Measurements from ENCODE around the gene PIGS.

PIGS gene

GRCh38 chr17:28552176-28552999 lies 18.9 kb downstream of the PIGS start, which contains the start of gene UNC119:
TSS of gene UNC119 (minus strand) at chr17:28552624. CDS start at chr17:28552557, 67 bp downstream.
- Histone ChIP-seq H3K36me3 (ENCODE audit: insufficient read depth, low read length) (peaks cover 34% of the 10 kb centered on the region), H3K27me3 (ENCODE audit: insufficient read depth, low read length) (no peaks in the 10 kb centered on the region), H3K4me3 (ENCODE audit: low read length) (peak within 1 kb of the TSS; percentile 82), H3K9me3 (ENCODE audit: low read length) (no peaks in the 10 kb centered on the region), H2AFZ (ENCODE audit: low read depth, low read length) (peak within 1 kb of the TSS; percentile 64), H3K4me1 (ENCODE audit: insufficient read depth, low read length) (peaks cover 12% of the 10 kb centered on the region)

- H2AFZ ChIP-seq (ENCODE audit: low read depth, low read length): no peak overlapping the region
- peak overlapping the region; percentile 82 for H3K4me3 ChIP-seq (ENCODE audit: low read length)
- H3K4me1 ChIP-seq (ENCODE audit: insufficient read depth, low read length): peaks cover 12% of the 10 kb centered on the region
- H3K36me3 ChIP-seq (ENCODE audit: insufficient read depth, low read length): peaks cover 33% of the 10 kb centered on the region
- H3K27me3 ChIP-seq (ENCODE audit: insufficient read depth, low read length): no peaks in the 10 kb centered on the region
- H3K9me3 ChIP-seq (ENCODE audit: low read length): no peaks in the 10 kb centered on the region
Measured at GRCh38 chr17:28551421-28552175, 19.7 kb downstream of the PIGS start.

- H3K4me1 ChIP-seq (ENCODE audit: insufficient read depth, low read length): peaks cover 12% of the 10 kb centered on the region
- H3K4me3 ChIP-seq (ENCODE audit: low read length): no peak overlapping the region
- no peaks in the 10 kb centered on the region for H3K27me3 ChIP-seq (ENCODE audit: insufficient read depth, low read length)
- no peak overlapping the region for H2AFZ ChIP-seq (ENCODE audit: low read depth, low read length)
- no peaks in the 10 kb centered on the region for H3K9me3 ChIP-seq (ENCODE audit: low read length)
- H3K36me3 ChIP-seq (ENCODE audit: insufficient read depth, low read length): peaks cover 26% of the 10 kb centered on the region
Measured at GRCh38 chr17:28550858-28551257, 20.5 kb downstream of the PIGS start.

- Histone ChIP-seq H3K9me3 (ENCODE audit: low read length) (no peaks in the 10 kb centered on the region), H2AFZ (ENCODE audit: low read depth, low read length) (no peak overlapping the region), H3K36me3 (ENCODE audit: insufficient read depth, low read length) (peaks cover 21% of the 10 kb centered on the region), H3K4me1 (ENCODE audit: insufficient read depth, low read length) (peaks cover 12% of the 10 kb centered on the region), H3K27me3 (ENCODE audit: insufficient read depth, low read length) (no peaks in the 10 kb centered on the region), H3K4me3 (ENCODE audit: low read length) (no peak overlapping the region)
Measured at GRCh38 chr17:28549236-28550132, 21.8 kb downstream of the PIGS start.

- H3K4me1 ChIP-seq (ENCODE audit: insufficient read depth, low read length): peaks cover 12% of the 10 kb centered on the region
- H3K36me3 ChIP-seq (ENCODE audit: insufficient read depth, low read length): peaks cover 12% of the 10 kb centered on the region
- no peaks in the 10 kb centered on the region for H3K9me3 ChIP-seq (ENCODE audit: low read length)
- H3K27me3 ChIP-seq (ENCODE audit: insufficient read depth, low read length): no peaks in the 10 kb centered on the region
- H3K4me3 ChIP-seq (ENCODE audit: low read length): no peak overlapping the region
- H2AFZ ChIP-seq (ENCODE audit: low read depth, low read length): no peak overlapping the region
Measured at GRCh38 chr17:28548417-28549130, 22.8 kb downstream of the PIGS start.

- no peaks in the 10 kb centered on the region for H3K9me3 ChIP-seq (ENCODE audit: low read length)
- H3K4me3 ChIP-seq (ENCODE audit: low read length): no peak overlapping the region
- H2AFZ ChIP-seq (ENCODE audit: low read depth, low read length): no peak overlapping the region
- H3K36me3 ChIP-seq (ENCODE audit: insufficient read depth, low read length): peaks cover 11% of the 10 kb centered on the region
- no peaks in the 10 kb centered on the region for H3K27me3 ChIP-seq (ENCODE audit: insufficient read depth, low read length)
- H3K4me1 ChIP-seq (ENCODE audit: insufficient read depth, low read length): peaks cover 12% of the 10 kb centered on the region
Measured at GRCh38 chr17:28547623-28548416, 23.5 kb downstream of the PIGS start.

GRCh38 chr17:28547096-28547622 lies 24.2 kb downstream of the PIGS start:
- H3K9me3 ChIP-seq (ENCODE audit: low read length): no peaks in the 10 kb centered on the region
- H3K36me3 ChIP-seq (ENCODE audit: insufficient read depth, low read length): peaks cover 11% of the 10 kb centered on the region
- H3K4me3 ChIP-seq (ENCODE audit: low read length): no peak overlapping the region
- no peak overlapping the region for H2AFZ ChIP-seq (ENCODE audit: low read depth, low read length)
- H3K27me3 ChIP-seq (ENCODE audit: insufficient read depth, low read length): no peaks in the 10 kb centered on the region
- H3K4me1 ChIP-seq (ENCODE audit: insufficient read depth, low read length): peaks cover 12% of the 10 kb centered on the region

GRCh38 chr17:28545787-28546415 lies 25.4 kb downstream of the PIGS start:
- Histone ChIP-seq H3K36me3 (ENCODE audit: insufficient read depth, low read length) (peaks cover 11% of the 10 kb centered on the region), H3K27me3 (ENCODE audit: insufficient read depth, low read length) (no peaks in the 10 kb centered on the region), H3K9me3 (ENCODE audit: low read length) (no peaks in the 10 kb centered on the region), H3K4me3 (ENCODE audit: low read length) (no peak overlapping the region), H3K4me1 (ENCODE audit: insufficient read depth, low read length) (peaks cover 2% of the 10 kb centered on the region), H2AFZ (ENCODE audit: low read depth, low read length) (no peak overlapping the region)

GRCh38 chr17:28545141-28545503 lies 26.2 kb downstream of the PIGS start:
- H3K36me3 ChIP-seq (ENCODE audit: insufficient read depth, low read length): peaks cover 11% of the 10 kb centered on the region
- H3K27me3 ChIP-seq (ENCODE audit: insufficient read depth, low read length): no peaks in the 10 kb centered on the region
- no peaks in the 10 kb centered on the region for H3K4me1 ChIP-seq (ENCODE audit: insufficient read depth, low read length)
- no peak overlapping the region for H2AFZ ChIP-seq (ENCODE audit: low read depth, low read length)
- no peak overlapping the region for H3K4me3 ChIP-seq (ENCODE audit: low read length)
- no peaks in the 10 kb centered on the region for H3K9me3 ChIP-seq (ENCODE audit: low read length)

- Histone ChIP-seq H3K9me3 (ENCODE audit: low read length) (no peaks in the 10 kb centered on the region), H3K27me3 (ENCODE audit: insufficient read depth, low read length) (no peaks in the 10 kb centered on the region), H3K4me3 (ENCODE audit: low read length) (no peak overlapping the region), H3K36me3 (ENCODE audit: insufficient read depth, low read length) (peaks cover 11% of the 10 kb centered on the region), H3K4me1 (ENCODE audit: insufficient read depth, low read length) (no peaks in the 10 kb centered on the region), H2AFZ (ENCODE audit: low read depth, low read length) (no peak overlapping the region)
Measured at GRCh38 chr17:28544402-28545140, 26.8 kb downstream of the PIGS start.

- H3K36me3 ChIP-seq (ENCODE audit: insufficient read depth, low read length): no peaks in the 10 kb centered on the region
- H3K4me3 ChIP-seq (ENCODE audit: low read length): no peak overlapping the region
- no peaks in the 10 kb centered on the region for H3K9me3 ChIP-seq (ENCODE audit: low read length)
- no peak overlapping the region for H2AFZ ChIP-seq (ENCODE audit: low read depth, low read length)
- H3K27me3 ChIP-seq (ENCODE audit: insufficient read depth, low read length): peaks cover 11% of the 10 kb centered on the region
- H3K4me1 ChIP-seq (ENCODE audit: insufficient read depth, low read length): no peaks in the 10 kb centered on the region
Measured at GRCh38 chr17:28541439-28541838, 29.9 kb downstream of the PIGS start.

Data from neuron (in vitro differentiated cells).